Astrocyte of the spinal cord (primary cell): ENCODE results near the gene ZNF213.
A peak's percentile ranks its signal among the peaks of the same experiment; 100 is the strongest.
"Not testable (repeated sequence)": the region's sequence is repeated elsewhere in the genome, so short reads cannot be mapped to it uniquely, and the experiment has no call there.

ENCODE experiments used
- DNase-seq: peaks from one replicate; pipeline ENCODE4 v3.0.0; 2011; ENCODE audit warnings: low read depth, low spot score
- H3K4me3 ChIP-seq: 2 replicates; pipeline ENCODE4 v1.5.1; 2011; ENCODE audit warnings: low read depth, mild to moderate bottlenecking, low read length, moderate library complexity
- in situ Hi-C: cut with HindIII; loops from 2 replicates; pipeline ENCODE4 v1.10.0; 2017; ENCODE audit warnings: low sequenced_read_pairs
- TF ChIP-seq, protein P1 (sequence below): IDR thresholded peaks from 2 replicates; pipeline ENCODE4 v1.5.1; 2012; ENCODE audit warnings: low read depth, mild to moderate bottlenecking, low read length, inconsistent platforms

ZNF213 gene

DNA sequence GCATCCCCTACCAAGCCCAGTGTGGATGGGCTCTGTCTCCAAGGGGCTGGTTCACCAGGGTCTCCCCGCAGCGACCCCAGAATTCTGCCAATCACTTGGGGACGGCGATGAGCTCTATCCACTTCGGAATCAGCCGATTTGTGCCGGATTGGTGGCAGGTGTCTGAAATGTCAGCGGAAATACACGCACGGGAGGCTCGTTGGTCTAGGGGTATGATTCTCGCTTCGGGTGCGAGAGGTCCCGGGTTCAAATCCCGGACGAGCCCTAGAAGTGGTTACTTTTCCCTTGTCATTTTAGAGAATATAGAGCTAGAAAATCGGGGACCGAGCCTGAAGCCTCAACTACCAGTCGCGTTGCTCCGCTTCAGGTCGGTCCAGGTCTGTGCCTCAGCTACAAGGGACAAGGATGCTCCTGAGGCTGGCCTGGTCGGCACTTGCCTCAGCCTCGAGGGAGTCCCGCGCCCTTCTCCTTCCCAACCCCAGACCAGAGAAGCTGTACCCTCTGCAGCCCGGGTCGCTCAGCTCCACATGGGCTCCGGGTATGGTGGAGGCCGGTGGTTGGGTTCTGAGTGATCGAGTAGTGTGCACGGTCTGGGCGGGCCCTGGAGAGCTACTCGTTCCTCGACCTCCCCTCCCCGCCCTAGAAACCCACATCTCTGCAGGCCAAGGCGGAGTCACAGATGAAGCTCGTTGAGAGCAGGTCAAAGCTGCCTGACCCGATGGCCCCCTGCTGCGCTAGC is 37.2 kb downstream of the ZNF213 start:
- in situ Hi-C loops, result no loop called here
- TF ChIP-seq, protein P1, sequence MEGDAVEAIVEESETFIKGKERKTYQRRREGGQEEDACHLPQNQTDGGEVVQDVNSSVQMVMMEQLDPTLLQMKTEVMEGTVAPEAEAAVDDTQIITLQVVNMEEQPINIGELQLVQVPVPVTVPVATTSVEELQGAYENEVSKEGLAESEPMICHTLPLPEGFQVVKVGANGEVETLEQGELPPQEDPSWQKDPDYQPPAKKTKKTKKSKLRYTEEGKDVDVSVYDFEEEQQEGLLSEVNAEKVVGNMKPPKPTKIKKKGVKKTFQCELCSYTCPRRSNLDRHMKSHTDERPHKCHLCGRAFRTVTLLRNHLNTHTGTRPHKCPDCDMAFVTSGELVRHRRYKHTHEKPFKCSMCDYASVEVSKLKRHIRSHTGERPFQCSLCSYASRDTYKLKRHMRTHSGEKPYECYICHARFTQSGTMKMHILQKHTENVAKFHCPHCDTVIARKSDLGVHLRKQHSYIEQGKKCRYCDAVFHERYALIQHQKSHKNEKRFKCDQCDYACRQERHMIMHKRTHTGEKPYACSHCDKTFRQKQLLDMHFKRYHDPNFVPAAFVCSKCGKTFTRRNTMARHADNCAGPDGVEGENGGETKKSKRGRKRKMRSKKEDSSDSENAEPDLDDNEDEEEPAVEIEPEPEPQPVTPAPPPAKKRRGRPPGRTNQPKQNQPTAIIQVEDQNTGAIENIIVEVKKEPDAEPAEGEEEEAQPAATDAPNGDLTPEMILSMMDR, result no peak
- no peak for DNase-seq
- no peak overlapping the region for H3K4me3 ChIP-seq

DNA sequence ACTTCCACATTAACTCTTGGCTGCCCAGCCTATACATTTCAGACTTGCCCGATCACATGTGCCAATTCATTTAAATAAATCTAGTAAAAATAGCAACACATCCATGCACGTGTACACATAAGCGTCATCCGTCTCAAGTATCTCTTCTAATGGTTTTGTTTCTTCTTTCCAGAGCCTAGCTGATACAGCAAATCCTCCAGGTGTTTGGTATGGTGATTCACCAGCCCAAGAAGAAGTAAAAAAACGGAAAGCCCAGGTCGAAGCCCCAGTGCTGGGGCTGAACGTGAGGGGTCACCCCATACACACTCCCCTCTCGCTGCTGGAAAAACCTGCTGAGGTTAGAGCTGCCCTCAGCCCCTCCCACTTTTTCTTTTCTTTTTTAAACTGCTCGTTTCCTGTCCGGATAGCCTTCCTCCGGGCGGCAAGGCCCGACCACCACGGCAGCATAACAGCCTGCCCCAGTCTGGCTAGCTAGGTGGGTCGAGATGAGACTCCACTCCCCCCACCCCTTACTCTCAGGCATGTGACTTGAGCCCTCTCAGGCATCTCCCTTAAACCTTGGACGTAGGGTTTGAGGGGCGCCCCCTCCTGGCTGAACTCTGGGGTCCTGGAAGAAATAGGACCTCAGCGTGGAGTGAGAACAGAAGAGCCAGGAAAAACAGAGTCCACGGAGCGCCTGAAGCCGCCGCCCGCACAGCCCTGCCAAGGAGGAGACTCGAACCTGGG is 39.2 kb downstream of the ZNF213 start:
- TF ChIP-seq, protein P1, result peak; percentile 57
- H3K4me3 ChIP-seq, result peak overlapping the region; percentile 17
- in situ Hi-C loops, result no loop called here
- no peak for DNase-seq

- TF ChIP-seq, protein P1, result no peak
- in situ Hi-C loops, result no loop called here
- H3K4me3 ChIP-seq, result no peak overlapping the region
- DNase-seq, result no peak
These were observed 39.9 kb downstream of the ZNF213 start for GRCh38 chr16:3174618-3175148.

- in situ Hi-C loops, result no loop called here
- TF ChIP-seq, protein P1, result no peak
- peak overlapping the region; percentile 32 for H3K4me3 ChIP-seq
- DNase-seq, result peak; percentile 52
These were observed 40.6 kb downstream of the ZNF213 start for GRCh38 chr16:3175157-3176093.

DNA sequence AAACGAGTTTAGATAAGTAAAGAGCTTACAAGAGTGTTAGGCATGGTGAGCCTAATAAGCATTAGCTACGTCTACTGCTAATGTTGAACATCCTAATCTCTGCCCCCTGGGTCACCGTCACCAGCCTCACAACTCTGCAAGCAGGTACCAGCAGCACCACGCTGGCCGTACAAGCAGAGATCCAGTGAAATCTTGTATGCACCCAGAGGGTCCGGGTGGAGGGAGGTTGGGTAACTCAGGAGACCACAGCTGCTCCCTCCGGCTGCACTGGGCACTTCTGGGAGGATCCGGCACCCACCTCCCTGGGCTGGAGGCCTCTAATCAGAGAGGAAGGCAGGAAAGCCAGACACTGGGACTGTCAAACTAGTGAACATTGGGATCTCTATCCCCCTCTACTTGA is 44.8 kb downstream of the ZNF213 start:
- TF ChIP-seq, protein P1, result no peak
- in situ Hi-C loops, result no loop called here
- no peak overlapping the region for H3K4me3 ChIP-seq
- no peak for DNase-seq

GRCh38 chr16:3180445-3180878 is 45.6 kb downstream of the ZNF213 start:
- no peak overlapping the region for H3K4me3 ChIP-seq
- TF ChIP-seq, protein P1, result no peak
- in situ Hi-C loops, result no loop called here
- no peak for DNase-seq

DNA sequence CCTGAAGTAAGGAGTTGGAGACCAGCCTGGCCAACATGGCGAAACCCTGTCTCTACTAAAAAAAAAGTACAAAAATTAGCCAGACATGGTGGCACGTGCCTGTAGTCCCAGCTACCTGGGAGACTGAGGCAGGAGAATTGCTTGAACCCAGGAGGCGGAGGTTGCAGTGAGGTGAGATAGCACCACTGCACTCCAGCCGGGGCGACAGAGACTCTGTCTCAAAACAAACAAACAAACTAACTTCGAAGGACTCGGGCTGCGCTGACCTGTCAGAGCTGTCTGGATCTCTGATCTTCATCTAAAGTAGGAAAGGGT is 47.4 kb downstream of the ZNF213 start:
- H3K4me3 ChIP-seq, in situ Hi-C loops, DNase-seq: not testable (repeated sequence)
